Embryonic facial prominence (tissue), 1 donor: Measurements from ENCODE around the gene ETV1.

Source experiments
- DNase-seq: peaks from one replicate; pipeline ENCODE4 v3.0.0-alpha.2; 2016; ENCODE audit errors: extremely low spot score

ETV1 gene

GRCh38 chr7:13987395-13987794 lies 2.1 kb downstream of the ETV1 start:
- no peak for DNase-seq

GRCh38 chr7:13986208-13986607 lies 3.3 kb downstream of the ETV1 start:
- no peak for DNase-seq

DNA sequence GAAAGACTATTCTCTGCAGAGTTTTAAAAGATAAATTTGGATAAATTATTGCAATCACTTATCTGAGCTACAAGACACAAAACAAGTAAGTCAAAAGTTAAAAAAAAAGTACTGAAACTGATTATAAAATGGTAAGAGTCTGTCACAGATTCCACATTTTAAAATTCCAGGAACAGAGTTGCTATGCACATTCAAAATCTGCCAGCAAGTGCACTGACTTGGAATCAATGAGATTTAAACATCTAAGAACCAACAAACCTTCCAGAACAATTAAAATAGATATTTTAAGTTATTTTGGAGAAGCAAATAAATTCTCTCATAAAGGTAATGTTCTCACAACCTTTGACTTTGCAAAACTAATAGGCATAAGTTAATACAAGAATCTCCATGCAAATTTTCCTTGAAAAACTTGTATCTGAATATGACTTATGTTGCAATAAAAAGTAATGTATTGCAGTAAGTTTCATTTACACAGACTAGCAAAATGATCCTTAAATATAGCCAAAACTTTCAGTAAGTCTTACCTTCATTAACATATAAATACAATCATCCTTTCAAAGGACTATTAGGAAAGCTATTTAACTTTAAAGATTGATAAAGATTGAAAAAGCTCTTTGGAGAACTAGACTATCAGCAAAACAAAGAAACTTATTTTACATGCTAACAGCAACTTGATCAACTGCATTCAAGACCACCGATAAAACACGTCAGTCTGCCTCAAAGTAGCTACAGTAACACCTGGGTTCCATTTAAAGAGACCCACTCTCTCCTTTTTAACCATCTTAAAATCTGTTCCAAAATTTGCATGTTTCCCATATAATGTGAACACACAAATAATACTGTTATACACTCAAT lies 4.4 kb downstream of the ETV1 start:
- DNase-seq = no peak

GRCh38 chr7:13984061-13984460 lies 5.4 kb downstream of the ETV1 start:
- no peak for DNase-seq

GRCh38 chr7:13982940-13983677 lies 6.4 kb downstream of the ETV1 start:
- DNase-seq = no peak

- DNase-seq = peak; percentile 81
Observed at GRCh38 chr7:13981070-13981469, 8.4 kb downstream of the ETV1 start.

GRCh38 chr7:13980474-13980873 lies 9.0 kb downstream of the ETV1 start:
- no peak for DNase-seq

GRCh38 chr7:13979671-13980435 lies 9.6 kb downstream of the ETV1 start:
- peak; percentile 33 for DNase-seq

DNA sequence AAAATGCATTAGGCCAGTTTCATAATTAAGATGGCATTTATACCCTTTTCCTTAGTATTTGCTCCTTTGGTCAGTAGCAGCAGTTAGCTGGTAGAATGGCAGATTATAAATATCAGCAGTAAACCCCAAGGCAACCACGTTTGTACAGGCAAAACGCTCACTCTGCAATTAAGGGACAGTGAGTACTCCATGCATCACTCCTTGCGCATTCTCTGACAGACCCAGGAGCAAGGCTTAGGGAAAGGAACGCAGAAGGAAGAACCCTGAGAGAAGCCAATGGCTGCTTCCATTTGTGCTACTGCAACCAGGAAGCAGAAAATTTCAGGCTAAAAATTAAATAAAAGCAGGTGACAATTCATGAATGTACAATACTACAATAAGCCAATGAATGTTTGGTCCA lies 12.9 kb downstream of the ETV1 start:
- DNase-seq = no peak

GRCh38 chr7:13965077-13965476 lies 24.4 kb downstream of the ETV1 start:
- DNase-seq = no peak

DNA sequence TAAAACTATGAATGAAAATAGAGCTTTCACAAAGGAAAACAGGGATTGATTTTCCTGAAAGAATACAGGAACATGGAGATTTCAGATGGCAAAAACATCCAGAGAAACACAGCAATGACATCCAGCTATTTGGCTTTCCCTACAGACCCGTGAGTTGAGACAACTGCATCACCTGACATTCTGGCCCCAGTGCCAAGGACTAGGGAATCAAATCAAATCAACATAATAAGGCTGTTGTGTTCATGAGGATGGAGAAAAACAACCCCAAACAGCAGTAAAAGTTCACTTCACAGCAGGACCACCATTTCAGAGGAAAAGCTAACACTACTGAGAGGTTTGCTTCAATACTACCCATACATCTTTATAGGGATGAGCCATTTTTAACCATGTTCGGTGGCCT lies 25.5 kb downstream of the ETV1 start:
- DNase-seq = no peak

GRCh38 chr7:13955494-13955893 lies 34.0 kb downstream of the ETV1 start:
- no peak for DNase-seq

DNA sequence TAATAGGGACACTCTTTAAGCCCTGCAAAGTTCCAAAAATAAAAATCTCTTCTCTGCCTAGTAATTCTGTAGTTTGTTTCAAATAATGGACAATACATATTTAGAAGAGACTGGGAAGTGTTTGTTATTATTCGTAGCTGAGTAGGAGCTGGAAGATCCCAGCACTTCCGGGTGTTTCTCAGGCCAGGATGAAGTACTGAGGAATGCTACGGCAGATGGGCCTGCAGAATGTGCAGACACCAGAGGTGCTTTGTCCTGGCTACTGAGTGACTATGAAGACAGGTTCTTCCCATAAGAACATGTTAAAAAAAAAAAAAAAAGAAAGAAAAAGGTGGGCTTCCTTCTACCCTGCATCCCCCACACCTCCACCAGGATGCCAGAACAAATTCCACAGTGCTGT lies 36.1 kb downstream of the ETV1 start:
- no peak for DNase-seq

DNA sequence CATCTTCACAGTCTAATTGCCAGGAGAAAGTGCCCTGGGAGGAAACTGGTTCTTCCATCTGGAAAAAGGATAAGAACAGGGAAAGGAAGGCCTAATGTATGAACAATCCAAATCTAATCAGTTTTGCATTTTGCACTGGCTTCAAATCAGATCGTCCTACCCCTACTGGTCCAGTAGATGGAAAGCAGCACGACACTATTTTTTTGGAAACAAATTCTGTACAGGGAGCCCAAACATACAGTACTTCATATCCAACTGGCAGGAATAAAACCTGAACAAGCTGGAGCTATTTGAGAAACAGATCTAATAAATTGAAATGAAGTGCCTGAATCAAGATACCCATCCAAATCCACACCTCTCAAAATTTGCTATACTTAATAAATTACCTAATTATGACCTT lies 36.5 kb downstream of the ETV1 start:
- no peak for DNase-seq

DNA sequence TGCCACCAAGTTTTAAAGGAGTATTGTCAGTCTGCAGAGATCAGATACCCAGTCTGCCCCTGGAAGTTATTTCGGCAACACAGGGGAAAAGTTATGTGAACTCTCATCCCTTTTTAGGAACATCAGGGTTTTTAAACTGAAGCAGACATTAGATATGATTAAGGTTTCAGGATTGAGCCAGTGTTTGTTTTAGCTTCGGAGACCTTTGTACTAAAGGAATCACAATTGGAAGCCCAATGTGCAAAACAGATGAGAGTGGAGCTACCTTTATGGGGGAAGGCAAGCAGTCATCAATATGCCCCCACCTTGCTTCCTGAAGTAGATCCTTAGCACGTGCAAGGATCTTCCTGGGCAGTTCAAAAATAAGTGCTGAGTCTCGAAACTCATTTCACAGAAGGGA lies 39.5 kb downstream of the ETV1 start:
- DNase-seq = no peak

- DNase-seq = no peak
Observed at GRCh38 chr7:13949445-13949844, 40.0 kb downstream of the ETV1 start.

GRCh38 chr7:13948019-13948801 lies 41.3 kb downstream of the ETV1 start:
- DNase-seq = no peak

- no peak for DNase-seq
Observed at GRCh38 chr7:13947535-13947934, 41.9 kb downstream of the ETV1 start.

- DNase-seq = no peak
Observed at GRCh38 chr7:13946181-13946580, 43.3 kb downstream of the ETV1 start.

DNA sequence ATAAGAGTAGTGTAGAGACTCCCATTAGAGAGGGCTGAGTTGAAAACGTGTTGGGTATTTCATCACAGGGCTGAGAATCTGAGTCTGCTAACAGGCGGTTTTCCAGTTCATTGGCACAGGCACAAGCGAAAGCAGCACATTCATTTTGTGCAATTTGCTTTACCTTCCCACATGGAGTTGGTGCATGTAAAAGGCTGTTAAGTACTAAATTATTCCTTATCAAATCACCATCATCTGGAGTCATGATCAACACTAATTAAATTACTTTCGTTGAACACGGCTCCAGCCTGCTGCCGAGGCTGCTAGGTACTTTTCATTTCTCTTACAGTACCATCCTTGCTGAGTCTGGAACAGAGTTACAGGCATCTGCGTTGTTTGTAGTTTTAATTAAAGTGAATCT lies 43.8 kb downstream of the ETV1 start:
- no peak for DNase-seq

DNA sequence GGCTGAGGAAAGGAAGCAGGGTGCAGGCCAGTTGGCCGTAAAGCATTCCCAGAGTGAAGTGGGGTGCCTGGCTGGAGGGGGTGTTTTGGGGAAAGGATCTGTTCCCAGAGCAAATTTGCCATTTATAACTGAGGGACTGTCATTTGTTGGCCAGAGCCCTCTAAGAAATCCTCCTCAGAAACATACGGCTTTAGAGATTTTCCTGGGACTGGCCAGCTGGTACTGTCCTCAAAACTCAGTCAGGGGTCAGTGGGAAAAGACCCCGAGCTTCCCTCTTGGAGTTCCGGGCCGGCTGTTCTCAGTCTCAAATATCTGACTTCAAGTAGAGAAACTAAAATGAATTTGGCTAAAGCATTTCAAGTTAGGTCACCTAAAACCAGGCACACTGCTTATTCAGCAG lies 55.9 kb downstream of the ETV1 start:
- DNase-seq = no peak

- no peak for DNase-seq
Observed at GRCh38 chr7:13933091-13933490, 56.4 kb downstream of the ETV1 start.
